ENCODE results near the gene RFPL1. TPM values are rescaled to one million over a fixed set of nuclear protein-coding genes. Genes with fewer than 3 reads are reported as not detected.

The RFPL1 gene
- total RNA-seq, 1 experiment from 2014 or later = not detected

GRCh38 chr22:29478326-29479276 lies 40.2 kb downstream of the RFPL1 start:
- BruUV-seq (replicated peaks) = no TSS peak
- Mint-ChIP-seq H3K9me3 (ENCODE audit: unreplicated experiment) (no peaks in the 10 kb centered on the region), H3K27ac (ENCODE audit: low read depth, unreplicated experiment) (no peak overlapping the region), H3K27me3 (ENCODE audit: insufficient read depth, unreplicated experiment) (peaks cover 54% of the 10 kb centered on the region), H3K4me3 (ENCODE audit: unreplicated experiment) (no peak overlapping the region), H3K36me3 (ENCODE audit: insufficient read depth, unreplicated experiment) (no peaks in the 10 kb centered on the region), H3K4me1 (ENCODE audit: insufficient read depth, unreplicated experiment) (peaks cover 6% of the 10 kb centered on the region)
- ChIA-PET POLR2A (no interaction called here), CTCF (no interaction called here)
- DNase-seq (ENCODE audit: unreplicated experiment) = no peak
- intact Hi-C loops (cut with micrococcal nuclease) = no loop called here
- TF ChIP-seq, protein P1, sequence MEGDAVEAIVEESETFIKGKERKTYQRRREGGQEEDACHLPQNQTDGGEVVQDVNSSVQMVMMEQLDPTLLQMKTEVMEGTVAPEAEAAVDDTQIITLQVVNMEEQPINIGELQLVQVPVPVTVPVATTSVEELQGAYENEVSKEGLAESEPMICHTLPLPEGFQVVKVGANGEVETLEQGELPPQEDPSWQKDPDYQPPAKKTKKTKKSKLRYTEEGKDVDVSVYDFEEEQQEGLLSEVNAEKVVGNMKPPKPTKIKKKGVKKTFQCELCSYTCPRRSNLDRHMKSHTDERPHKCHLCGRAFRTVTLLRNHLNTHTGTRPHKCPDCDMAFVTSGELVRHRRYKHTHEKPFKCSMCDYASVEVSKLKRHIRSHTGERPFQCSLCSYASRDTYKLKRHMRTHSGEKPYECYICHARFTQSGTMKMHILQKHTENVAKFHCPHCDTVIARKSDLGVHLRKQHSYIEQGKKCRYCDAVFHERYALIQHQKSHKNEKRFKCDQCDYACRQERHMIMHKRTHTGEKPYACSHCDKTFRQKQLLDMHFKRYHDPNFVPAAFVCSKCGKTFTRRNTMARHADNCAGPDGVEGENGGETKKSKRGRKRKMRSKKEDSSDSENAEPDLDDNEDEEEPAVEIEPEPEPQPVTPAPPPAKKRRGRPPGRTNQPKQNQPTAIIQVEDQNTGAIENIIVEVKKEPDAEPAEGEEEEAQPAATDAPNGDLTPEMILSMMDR (IDR thresholded peaks at IDR 0.05; ENCODE audit: unreplicated experiment) = no peak

DNA sequence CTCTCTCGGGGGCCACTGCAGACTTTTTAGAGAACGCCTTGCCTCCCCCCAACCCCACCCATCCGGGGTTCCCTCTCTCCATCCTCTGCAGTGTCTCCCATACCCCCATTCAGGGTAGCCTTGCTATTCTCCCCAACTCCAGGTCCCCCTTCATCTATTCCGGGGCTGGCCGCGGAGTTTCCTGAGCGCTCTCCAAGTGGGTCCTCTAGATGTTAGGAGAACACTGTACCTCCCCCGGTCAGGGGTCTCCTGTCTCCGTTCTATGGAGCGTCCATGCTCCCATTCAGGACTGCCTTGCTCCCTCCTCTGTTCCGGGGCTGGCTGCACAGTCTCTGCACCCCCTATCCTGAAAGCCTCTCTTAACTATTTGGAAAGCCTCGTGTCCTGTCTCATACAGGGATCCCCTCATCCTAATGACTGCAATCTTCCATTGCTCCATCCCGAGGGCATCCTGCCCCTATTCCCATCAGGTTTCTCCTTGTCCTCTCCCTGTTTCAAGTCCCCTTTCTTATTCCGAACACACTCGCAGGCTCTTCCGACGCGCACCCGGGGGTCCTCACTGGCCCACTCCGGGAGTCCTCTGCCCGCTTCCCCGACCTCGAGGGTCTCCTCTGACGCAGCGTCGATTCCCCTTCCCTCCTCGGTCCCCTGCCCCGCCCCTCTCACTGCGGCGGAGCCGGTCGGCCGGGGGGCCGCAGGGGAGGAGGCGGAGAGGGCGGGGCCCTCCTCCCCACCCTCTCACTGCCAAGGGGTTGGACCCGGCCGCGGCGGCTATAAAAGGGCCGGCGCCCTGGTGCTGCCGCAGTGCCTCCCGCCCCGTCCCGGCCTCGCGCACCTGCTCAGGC lies 41.3 kb downstream of the RFPL1 start, which contains the start of gene NEFH:
NEFH (plus strand) TSS at position 802 of the 845 bp plus-strand sequence. CDS start 45 bp downstream, outside the sequence.
- DNase-seq (ENCODE audit: unreplicated experiment) = no peak
- H3K27ac Mint-ChIP-seq (ENCODE audit: low read depth, unreplicated experiment) = no peak within 1 kb of the TSS
- TF ChIP-seq, protein P1 (IDR thresholded peaks at IDR 0.05; ENCODE audit: unreplicated experiment) = no peak
- no TSS peak for BruUV-seq (replicated peaks)
- CTCF ChIA-PET = interaction anchor here (0.6 kb wide), 1 partner anchor 56 kb away, joined by 3 read pairs; no protein-coding TSS in a partner anchor
- H3K4me3 Mint-ChIP-seq (ENCODE audit: unreplicated experiment) = no peak within 1 kb of the TSS
- POLR2A ChIA-PET = no interaction called here
- peaks cover 6% of the 10 kb centered on the region for H3K4me1 Mint-ChIP-seq (ENCODE audit: insufficient read depth, unreplicated experiment)
- intact Hi-C loops (cut with micrococcal nuclease) = no loop called here
- peaks cover 52% of the 10 kb centered on the region for H3K27me3 Mint-ChIP-seq (ENCODE audit: insufficient read depth, unreplicated experiment)
- H3K9me3 Mint-ChIP-seq (ENCODE audit: unreplicated experiment) = no peaks in the 10 kb centered on the region
- H3K36me3 Mint-ChIP-seq (ENCODE audit: insufficient read depth, unreplicated experiment) = no peaks in the 10 kb centered on the region

DNA sequence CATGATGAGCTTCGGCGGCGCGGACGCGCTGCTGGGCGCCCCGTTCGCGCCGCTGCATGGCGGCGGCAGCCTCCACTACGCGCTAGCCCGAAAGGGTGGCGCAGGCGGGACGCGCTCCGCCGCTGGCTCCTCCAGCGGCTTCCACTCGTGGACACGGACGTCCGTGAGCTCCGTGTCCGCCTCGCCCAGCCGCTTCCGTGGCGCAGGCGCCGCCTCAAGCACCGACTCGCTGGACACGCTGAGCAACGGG lies 41.8 kb downstream of the RFPL1 start:
- H3K36me3 Mint-ChIP-seq (ENCODE audit: insufficient read depth, unreplicated experiment) = no peaks in the 10 kb centered on the region
- intact Hi-C loops (cut with micrococcal nuclease) = no loop called here
- H3K9me3 Mint-ChIP-seq (ENCODE audit: unreplicated experiment) = no peaks in the 10 kb centered on the region
- DNase-seq (ENCODE audit: unreplicated experiment) = no peak
- CTCF ChIA-PET = interaction anchor here (0.6 kb wide), 1 partner anchor 56 kb away, joined by 3 read pairs; no protein-coding TSS in a partner anchor
- no peak overlapping the region for H3K4me3 Mint-ChIP-seq (ENCODE audit: unreplicated experiment)
- no peak overlapping the region for H3K27ac Mint-ChIP-seq (ENCODE audit: low read depth, unreplicated experiment)
- H3K4me1 Mint-ChIP-seq (ENCODE audit: insufficient read depth, unreplicated experiment) = peaks cover 6% of the 10 kb centered on the region
- H3K27me3 Mint-ChIP-seq (ENCODE audit: insufficient read depth, unreplicated experiment) = peaks cover 49% of the 10 kb centered on the region
- POLR2A ChIA-PET = no interaction called here
- TF ChIP-seq, protein P1 (IDR thresholded peaks at IDR 0.05; ENCODE audit: unreplicated experiment) = no peak
- no TSS peak for BruUV-seq (replicated peaks)

All from MCF 10A (cell line).